ENCODE results near the gene TUNAR.
"Not testable (repeated sequence)": the region's sequence is repeated elsewhere in the genome, so short reads cannot be mapped to it uniquely, and the experiment has no call there.

The TUNAR gene

DNA sequence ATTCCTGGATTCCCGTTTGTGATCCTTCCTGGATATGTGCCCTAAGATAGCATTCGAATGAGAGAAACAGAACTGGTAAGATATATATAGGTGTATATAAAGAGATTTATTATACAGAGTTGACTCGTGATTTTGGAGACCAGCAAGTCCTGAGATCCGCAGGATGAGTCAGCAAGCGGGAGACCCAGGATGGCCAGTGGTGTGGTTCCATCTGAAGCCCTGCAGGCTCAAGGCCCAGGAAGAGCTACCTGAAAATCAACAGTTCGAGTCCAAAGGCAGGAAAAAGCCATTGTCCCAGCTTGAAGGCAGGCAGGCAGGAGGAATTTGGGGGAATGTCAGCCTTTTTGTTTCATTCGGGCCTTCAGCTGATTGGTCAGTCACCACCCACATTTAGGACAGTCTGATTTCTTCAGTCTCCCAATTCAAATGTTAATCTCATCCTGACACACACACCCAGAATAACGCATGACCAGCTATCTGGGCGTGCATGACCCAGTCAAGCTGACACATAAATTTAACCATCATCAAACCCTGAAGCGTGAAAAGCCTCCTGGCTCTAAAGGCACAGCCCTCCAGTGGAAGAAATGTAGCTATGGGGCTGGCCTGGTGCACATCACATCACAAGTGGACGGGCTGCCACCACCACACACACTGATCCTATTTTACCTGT is 44.3 kb downstream of the TUNAR start:
- no peak for FAIRE-seq

DNA sequence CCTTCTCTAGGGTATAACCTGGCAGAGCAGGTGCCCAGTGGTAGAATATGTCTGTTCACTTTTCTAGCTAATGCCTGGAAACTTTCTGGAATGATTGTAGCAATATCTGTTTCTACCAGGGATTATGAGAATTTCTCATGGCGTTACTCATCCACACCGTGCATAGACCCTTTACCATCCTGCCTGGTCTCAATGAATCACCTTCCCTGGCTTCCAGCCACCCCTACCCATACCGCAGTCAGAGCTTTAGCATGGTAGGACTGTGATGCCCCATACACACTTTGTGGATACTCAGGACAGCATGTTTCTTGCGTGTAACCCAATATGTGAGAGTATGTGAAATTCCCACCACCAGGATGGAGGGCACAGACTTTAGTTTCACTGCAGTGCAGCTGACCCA is 45.4 kb downstream of the TUNAR start:
- no peak for FAIRE-seq

DNA sequence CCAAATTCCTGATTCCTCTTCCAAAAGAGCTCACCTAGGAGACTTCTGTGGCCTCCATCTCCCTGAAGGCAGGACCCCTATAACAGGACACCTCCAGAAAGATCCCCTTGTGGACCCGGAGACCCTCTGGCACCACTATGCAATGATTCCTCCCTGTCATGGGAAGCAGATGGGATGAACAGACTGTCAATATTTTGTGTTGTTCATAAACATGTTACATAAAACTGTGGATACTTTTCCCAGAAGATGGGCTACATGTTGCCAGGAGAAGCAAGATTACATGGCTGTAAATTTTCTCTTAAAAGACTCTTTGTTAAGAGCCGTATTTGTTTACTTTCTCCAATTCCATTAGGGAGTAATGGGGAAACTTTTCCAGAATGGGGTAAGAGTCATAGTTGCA is 52.1 kb downstream of the TUNAR start:
- no peak for FAIRE-seq

DNA sequence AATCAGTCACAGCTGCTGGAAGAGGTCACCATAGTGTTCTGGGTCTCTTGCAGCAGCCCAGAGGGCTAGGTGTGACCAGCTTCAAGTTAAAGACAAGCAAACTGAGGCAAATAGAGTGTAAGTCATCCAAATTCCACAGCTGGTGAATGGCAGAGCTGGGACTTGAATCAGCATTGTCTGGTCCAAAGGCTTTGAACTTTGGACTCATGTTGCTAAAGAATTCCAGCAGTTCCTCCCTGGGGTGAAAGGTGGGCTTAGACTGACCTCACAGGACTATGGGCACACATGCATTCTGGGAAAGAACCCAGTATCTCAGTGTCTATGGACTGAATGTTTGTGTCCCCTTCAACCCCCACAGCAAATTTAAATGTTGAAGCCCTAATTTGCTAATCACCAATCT is 54.8 kb downstream of the TUNAR start:
- FAIRE-seq: no peak

DNA sequence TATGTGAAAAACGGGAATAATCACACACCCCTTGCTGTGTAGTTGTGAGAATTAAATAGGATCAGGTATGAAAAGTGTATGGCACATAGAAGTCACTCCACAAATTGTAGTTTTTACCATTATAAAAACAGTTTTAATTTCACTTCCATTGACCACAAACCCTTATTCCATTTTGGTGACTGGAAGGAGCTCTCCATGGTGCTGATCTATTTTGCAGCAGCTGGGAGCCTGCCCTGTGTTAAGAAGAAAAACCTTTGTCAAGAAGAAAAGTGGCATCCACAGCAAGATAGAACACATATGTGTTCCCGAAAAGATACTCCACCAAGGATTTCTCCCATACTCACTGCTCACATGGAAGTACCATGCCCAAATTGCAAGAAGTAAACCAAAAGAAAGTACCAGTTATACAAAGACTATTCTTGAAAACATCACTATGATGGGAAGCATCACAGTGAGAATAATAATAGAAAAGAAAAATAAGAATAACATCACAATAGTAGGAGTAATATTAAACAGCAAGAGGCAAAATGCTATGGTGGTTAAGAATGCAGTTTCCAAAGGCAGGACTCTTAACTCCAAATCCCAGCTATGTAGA is 58.7 kb downstream of the TUNAR start:
- no peak for FAIRE-seq

DNA sequence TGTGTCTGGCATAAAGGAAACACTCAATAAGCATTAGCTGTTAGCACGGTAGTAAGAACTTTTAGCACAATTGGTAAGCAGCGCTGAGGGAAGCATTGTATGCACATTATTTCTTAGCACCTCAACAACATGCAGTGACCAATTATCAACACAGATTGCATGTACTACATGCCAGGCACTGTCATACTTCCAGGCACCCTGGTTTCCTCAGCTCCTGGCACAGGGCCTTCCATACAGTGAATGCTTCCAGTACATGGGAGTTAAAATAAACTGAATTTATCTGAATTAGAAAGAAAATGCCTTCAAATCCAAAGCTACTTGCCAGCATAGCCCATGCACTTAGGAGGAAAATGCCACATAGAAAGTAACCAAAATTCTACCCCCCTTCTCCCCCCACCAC is 59.4 kb downstream of the TUNAR start:
- FAIRE-seq: no peak

DNA sequence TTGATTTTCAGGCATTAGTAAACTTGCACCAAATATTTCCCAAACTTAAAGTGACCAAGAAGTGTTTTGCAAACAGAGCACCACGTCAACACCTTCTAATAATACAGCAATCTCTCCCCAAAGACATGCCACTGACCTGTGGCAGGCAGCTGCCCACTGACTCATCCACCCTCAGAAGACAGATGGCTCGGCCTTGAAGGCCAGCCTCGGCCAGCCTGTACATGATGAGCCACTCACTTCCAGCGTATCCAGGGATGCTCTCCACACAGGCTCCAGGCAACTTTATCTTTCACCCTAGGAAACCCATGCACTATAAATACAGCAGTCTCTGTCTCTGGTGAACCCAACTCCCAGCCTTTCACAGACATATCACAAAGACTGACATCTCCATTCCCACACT is 62.7 kb downstream of the TUNAR start:
- no peak for FAIRE-seq

DNA sequence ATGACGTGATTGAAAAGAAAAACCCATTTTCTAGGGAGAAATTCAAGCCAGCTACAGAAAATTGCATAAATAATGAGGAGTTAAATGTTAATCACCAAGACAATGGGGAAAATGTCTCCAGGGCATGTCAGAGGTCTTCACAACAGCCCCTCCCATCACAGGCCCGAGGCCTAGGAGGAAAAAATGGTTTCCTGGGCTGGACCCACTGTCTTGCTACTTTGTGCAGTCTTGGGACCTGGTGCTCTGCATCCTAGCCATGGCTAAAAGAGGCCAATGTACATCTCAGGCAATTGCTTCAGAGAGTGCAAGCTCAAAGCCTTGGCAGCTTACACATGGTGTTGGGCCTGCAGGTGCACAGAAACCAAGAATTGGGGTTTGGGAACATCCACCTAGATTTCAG is 65.3 kb downstream of the TUNAR start:
- FAIRE-seq: no peak

DNA sequence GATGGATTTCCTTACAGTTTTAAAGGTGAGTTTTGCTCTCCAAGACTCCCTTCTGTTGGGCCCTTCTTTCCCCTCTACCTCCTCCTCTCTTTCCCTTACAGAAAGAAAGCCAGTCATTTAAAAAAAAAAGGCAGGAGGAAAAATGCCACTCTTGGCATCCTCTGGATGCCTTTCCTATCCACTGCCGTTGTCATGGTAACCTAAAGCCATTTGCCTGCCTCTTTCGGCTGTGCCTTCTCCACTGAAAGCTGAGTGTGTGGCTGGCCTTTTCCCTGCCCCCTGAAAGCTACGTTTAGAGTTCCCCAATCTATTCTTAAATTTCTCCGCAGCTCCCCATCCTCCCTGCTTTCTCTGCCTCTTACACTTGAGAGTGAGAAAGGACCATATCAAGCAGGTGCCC is 67.1 kb downstream of the TUNAR start:
- no peak for FAIRE-seq

DNA sequence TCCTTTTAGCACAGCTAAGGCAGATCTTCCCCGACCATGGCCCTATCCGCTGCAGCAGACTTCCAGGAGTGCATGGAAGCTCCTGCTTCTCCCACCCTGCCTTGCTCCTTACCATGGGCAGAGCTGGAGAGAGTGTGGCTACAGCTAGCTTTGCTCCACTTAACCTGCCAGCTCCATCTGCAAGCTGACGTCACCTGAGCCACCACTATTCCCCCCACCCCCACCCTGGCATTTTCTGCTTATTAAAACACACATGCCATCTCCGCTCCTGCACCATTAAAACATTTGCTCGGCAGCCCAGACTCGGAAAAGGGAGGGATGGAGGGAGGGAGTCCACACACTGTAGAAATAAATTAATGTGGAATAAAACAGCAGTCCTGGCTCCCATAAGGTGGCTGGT is 67.8 kb downstream of the TUNAR start:
- no peak for FAIRE-seq

DNA sequence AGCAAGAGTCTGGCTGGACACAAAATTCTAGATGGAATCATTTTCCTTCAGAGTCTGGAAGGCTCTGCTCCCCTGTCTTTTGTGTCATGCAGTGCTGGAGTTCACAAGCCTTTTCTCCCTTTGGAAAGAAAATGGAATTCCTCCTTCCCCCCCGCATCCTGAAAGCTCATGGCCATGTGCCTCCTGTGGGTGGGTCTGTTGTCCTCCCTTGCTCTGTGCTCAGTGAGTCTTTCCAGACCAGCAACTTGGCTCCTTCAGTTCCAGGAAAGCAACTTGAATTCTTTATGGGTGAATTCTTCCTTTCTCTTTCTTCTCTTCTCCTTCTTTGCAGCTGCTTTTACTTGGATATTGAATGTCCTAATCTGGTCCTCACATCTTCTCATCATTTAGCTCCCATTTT is 70.2 kb downstream of the TUNAR start:
- FAIRE-seq: no peak

DNA sequence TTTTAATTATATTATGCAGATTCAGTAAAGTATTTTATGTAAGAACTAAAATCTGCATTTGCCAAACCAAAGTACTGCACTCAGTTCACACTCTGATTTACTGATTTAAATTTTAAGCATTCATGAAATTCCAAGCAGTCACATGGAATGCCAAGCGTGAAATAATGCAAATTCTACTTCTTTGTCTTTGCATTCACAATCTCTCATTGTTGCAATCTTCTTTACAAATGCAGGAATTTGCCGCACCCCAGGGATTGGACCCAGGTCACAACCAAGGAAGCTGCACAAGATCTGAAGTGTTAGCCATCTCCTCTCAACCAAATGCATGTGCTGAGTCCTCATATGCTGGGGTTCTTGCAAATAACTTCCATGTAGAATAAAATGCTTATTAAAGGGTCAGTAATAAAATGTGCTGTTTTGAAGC is 71.9 kb downstream of the TUNAR start:
- FAIRE-seq: no peak

DNA sequence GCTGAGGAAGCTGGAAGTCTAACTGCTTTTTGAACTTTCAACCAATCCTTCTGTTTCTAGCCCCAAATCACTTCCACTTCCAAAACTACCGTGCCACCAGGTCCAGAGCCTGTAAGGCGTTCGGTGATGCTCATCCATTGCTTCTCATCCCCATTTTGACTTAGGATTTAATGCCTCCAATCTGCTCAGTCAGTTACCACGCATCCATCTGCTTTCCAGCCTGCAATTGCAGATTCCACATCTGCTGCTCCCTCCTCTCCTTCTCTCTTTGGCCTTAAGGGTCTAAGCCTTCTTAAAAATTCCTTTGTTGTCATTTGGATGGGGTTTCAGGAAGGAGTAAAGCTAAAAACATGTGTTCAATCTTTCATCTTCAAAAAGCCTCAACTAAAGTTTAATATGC is 74.7 kb downstream of the TUNAR start:
- no peak for FAIRE-seq

DNA sequence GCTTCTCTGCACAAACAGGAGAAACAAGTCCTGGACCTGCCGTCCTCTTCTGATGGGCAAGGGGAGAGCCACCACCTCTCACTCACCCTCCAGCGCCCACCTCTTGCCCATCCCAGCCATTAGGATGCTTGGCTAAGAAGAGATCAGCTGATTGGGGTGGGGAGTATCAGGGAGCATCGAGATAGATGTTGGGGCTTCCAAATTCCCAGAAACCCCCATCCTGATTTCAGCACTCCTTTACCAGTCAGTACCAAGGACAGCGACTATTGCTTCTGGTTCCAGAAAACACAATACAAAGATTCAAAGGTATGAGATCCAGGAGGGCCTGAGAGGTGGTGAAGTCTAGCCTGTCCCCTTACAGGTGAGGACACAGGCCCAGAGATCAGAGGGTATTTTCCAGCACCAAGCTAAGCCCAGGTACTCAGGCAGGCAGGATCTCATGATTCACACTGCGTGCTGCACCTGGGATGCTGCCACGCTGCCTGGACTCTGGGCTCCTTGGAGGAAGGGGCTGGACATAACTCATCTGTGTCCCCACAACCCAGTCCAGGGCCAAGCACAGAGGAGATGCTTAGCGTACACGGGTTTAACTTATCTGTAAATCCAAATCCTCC is 76.6 kb downstream of the TUNAR start:
- FAIRE-seq: no peak

DNA sequence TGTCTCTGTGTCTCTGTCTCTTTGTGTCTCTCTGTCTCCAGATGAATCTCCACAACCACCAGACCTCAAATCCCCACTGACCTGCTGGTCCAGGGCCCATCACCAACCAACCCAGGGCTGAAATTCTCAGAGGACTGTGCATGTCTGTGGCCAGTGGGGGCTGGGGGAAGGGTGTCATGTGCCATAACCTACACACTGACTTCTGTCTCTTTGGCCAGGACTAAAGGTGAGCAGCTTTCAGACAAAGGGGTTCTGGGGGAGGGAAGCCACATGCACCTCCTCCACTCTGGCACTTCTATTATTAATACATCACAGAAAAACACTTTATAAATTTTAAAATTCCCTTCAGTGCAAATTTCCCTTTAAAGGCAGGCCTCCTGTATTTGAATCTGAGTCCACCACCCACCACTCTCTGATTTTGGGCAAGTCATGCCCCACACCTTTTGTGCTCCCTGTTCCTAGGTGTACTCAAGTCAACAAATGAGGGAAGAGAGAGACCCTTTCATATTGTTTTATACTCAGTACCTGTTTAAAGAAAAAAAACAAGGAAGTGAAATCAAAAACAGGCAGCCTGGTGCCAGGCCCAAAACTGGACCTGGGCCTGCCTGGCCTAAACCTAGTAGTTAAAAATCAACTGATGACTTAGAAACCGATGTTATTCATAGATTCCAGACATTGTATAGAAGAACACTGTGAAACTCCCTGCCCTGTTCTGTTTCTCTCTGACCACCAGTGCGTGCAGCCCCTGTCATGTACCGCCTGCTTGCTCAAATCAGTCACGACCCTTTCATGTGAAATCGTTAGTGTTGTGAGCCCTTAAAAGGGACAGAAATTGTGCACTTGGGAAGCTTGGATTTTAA is 80.2 kb downstream of the TUNAR start:
- FAIRE-seq: no peak

DNA sequence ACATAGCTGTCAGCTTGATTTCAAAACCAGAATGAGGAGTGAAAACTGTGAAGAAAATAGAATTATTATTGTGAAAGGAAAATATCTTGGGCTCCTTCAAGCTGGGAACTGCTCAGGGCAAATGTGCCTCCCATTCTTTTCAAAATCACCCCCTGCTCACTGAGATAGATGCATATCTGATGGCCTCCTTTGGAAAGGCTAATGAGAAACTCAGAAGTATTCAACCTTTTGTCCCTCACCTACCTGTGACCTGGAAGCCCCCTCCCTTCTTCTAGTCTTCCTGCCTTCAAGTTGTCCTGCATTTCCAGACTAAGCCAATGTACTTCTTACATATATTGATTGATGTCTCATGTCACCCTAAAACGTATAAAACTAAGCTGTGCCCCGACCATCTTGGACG is 81.5 kb downstream of the TUNAR start:
- FAIRE-seq: no peak

DNA sequence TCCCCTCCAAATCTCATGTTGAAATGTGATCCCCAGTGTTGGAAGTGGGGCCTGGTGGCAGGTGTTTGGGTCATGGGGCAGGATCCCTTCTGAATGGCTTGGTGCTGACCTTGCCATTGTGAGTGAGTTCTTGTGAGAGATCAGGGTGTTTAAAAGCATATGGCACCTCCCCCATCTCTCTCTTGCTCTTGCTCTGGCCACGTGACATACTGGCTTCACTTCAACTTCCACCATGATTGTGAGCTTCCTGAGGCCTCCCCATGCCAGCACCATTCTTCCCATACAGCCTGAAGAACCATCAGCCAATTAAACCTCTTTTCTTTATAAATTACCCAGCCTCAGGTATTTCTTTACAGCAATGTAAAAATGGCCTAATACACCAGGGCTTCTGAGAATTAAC is 82.7 kb downstream of the TUNAR start:
- FAIRE-seq: no peak

DNA sequence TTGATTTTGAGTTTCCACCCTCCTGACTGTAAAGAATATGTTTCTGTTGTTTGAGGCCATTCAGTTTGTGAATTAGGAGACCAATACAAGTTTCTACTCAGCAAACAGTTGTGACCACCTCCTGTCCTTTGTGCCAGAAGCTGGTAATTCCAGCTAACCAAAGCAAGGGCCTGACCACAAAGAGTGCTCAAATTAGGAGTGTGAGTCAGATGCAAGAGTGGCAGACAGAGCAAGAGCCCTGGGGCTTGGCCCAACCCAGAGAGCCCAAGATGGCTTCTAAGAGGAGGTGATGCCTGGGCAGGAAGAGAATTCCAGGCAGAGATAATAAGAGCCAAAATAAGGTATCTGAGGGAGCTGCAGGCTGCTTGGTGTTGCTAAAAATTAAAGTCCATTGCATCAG is 84.8 kb downstream of the TUNAR start:
- no peak for FAIRE-seq

DNA sequence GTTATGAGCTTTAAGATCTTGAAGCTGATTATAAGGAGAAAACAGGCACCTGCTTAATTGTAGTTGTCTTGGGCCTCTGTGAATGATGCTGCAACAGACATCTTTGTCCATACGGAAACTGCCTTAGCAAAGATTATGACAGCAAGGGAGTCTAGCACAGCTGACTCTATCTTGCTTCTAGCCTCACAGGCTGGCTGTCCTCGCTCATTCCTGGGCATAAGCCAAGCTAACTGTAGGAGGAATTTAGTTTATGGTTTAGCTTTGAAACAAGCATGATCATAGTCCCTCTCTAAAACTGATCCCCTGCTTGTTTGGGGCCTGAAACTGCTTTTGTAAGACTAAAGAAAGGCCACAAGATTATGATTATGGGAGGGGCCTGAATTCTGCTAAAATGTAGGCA is 88.3 kb downstream of the TUNAR start:
- FAIRE-seq: no peak

DNA sequence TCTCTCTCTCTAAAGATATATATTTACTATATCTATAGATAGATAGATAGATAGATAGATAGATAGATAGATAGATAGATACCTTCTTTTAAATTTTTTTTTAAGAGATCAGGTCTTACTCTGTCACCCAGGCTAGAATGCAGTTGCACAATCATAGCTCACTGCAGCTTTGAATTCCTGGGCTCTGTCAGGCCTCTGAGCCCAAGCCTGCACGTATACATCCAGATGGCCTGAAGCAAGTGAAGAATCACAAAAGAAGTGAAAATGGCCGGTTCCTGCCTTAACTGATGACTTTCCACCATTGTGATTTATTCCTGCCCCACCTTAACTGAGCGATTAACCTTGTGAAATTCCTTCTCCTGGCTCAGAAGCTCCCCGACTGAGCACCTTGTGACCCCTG is 91.4 kb downstream of the TUNAR start:
- FAIRE-seq: not testable (repeated sequence)
